Endothelial cell of umbilical vein (primary cell): ENCODE data around the gene ABCA9.

Experiments
- CTCF ChIP-seq, 2 donors: IDR thresholded peaks; 1 replicate in 1 of 2; 2 replicates in 1 of 2; pipeline ENCODE4 v1.5.1; 2011; ENCODE audit warnings: low read length in 2 of 2, mild to moderate bottlenecking in 2 of 2, moderate library complexity in 2 of 2, control low read depth in 1 of 2, inconsistent platforms in 1 of 2, low read depth in 1 of 2; ENCODE audit not compliant: insufficient read depth in 1 of 2; ENCODE audit errors: extremely low read depth in 1 of 2
- EZH2 ChIP-seq: IDR thresholded peaks from 2 replicates; pipeline ENCODE4 v1.6.1; 2012; ENCODE audit warnings: borderline replicate concordance, low read depth, mild to moderate bottlenecking, moderate library complexity, low read length, inconsistent platforms; ENCODE audit not compliant: severe bottlenecking
- FOS ChIP-seq: IDR thresholded peaks from 2 replicates; pipeline ENCODE4 v1.6.1; 2011; ENCODE audit warnings: mild to moderate bottlenecking, low read length, moderate library complexity, borderline replicate concordance; ENCODE audit not compliant: insufficient read depth
- GATA2 ChIP-seq: IDR thresholded peaks from 2 replicates; pipeline ENCODE4 v1.7.0; 2011; ENCODE audit warnings: low read depth, mild to moderate bottlenecking, moderate library complexity, mixed read lengths, low read length; ENCODE audit not compliant: insufficient read length, insufficient read depth
- JUN ChIP-seq: IDR thresholded peaks from 2 replicates; pipeline ENCODE4 v1.6.1; 2011; ENCODE audit warnings: borderline replicate concordance, low read depth; ENCODE audit not compliant: insufficient read length, insufficient read depth
- MAX ChIP-seq: IDR thresholded peaks from 2 replicates; pipeline ENCODE4 v1.6.1; 2011; ENCODE audit not compliant: insufficient read depth, insufficient read length
- POLR2A ChIP-seq: IDR thresholded peaks from 2 replicates; pipeline ENCODE4 v1.6.1; 2012; ENCODE audit warnings: low read depth, mild to moderate bottlenecking, control low read depth, low read length
- POLR2AphosphoS5 ChIP-seq: IDR thresholded peaks from 2 replicates; pipeline ENCODE4 v1.6.1; 2012; ENCODE audit warnings: low read depth, mild to moderate bottlenecking, control low read depth, low read length, moderate library complexity; ENCODE audit not compliant: insufficient read depth

DNA sequence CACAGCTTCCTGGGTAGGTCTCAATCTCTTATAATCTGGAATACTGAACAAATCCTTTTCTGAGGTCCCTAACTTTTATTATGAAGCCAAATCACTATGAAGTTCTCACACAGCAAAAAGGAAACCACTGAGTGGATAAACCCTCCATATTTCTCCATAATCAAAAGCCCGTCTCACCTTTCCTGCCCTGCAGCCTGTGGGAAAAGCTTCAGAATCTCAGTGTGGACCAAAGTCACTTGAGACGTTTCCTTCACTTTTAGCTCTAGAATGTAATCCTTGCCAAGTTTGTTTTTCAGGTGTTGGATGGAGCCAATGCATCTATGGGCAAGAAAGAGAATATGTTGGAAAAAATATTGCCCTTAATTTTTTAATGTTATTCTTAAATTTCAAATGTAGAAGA, 22.0 kb upstream of the ABCA9 start:
- TF ChIP-seq CTCF (IDR thresholded peaks at IDR 0.05; ENCODE audit: extremely low read depth in 1 of 2, insufficient read depth in 1 of 2, low read depth in 1 of 2, low read length in 2 of 2) (no peak), MAX (no peak), FOS (no peak), POLR2A (no peak), EZH2 (no peak), POLR2AphosphoS5 (no peak), JUN (no peak), GATA2 (no peak)
